GM19239 (cell line): ENCODE measurements around the gene MTMR3.

Experiments used
- DNase-seq: peaks from one replicate; pipeline ENCODE4 v3.0.0; 2011; ENCODE audit warnings: low spot score; ENCODE audit not compliant: insufficient read length
- FAIRE-seq: peaks from 2 replicates; lab custom pipeline; 2011; peaks lifted over from hg19 to GRCh38; lab: Jason Lieb, UNC

The MTMR3 gene

GRCh38 chr22:29867260-29867659, 15.7 kb upstream of the MTMR3 start:
- DNase-seq (no peak), FAIRE-seq (no peak)

- FAIRE-seq (no peak), DNase-seq (no peak)
Observed at GRCh38 chr22:29867851-29868250, 15.1 kb upstream of the MTMR3 start.

GRCh38 chr22:29870574-29870973, 12.4 kb upstream of the MTMR3 start:
- no peak for FAIRE-seq
- DNase-seq = no peak

- FAIRE-seq (no peak), DNase-seq (no peak)
Observed at GRCh38 chr22:29871684-29872083, 11.3 kb upstream of the MTMR3 start.

DNA sequence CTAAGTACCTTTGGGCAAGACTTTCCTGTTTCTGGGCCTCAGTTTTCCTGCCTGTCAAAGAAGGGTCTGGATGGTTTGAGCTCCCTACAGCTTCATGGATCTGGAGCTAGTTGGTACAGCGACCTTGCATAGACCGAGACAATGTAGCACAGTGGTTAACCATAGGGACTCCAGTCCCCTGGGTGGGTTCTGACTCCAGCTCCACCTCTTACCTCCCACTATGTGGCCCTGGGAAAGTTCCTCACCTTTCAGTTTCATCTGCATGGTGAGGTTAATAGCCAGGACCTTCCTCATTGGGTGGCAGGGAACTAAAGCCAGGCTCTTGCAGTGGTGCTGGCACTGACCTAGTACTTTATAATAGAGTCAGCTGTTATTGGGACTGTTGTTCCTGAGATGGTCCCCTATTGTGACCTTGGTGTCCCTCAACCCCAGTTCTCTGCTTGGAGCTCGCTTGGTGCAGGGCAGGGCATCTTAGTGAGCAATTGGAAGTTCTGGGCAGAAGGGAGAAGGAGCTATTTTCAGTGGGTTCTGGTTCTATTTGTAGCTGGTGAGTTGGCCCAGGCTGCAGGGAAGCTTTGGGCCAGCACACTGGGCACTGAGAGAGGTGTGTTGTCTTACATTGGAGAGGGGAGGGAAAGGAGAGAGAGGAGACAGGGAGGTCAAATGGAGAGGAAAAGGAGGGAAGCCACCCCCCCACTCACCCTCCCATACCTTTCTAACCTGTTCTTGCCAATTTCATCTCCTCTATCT, 10.7 kb upstream of the MTMR3 start:
- DNase-seq (no peak), FAIRE-seq (no peak)

DNA sequence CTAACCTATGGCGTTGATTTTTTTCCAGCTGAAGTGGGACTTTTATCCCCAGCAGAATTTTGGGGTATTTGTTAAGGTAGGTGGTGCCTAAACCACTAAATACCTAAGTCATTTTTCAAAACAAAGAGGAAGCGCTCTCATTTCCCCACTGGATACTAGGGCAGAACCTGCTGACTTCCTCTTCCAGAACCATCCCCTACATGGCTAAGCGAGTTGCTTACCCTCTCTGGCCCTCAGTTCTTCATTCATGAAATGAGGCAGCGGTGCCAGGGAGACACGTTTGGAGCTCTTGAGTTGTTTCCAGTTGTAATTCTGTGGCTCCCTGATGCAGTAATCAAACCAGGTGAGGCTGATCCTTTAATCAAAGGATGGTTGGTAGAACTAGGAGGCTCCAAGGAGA, 10.0 kb upstream of the MTMR3 start:
- no peak for DNase-seq
- no peak for FAIRE-seq

GRCh38 chr22:29873943-29874342, 9.0 kb upstream of the MTMR3 start:
- FAIRE-seq (no peak), DNase-seq (no peak)

- DNase-seq (no peak), FAIRE-seq (no peak)
Observed at GRCh38 chr22:29877620-29878019, 5.4 kb upstream of the MTMR3 start.

DNA sequence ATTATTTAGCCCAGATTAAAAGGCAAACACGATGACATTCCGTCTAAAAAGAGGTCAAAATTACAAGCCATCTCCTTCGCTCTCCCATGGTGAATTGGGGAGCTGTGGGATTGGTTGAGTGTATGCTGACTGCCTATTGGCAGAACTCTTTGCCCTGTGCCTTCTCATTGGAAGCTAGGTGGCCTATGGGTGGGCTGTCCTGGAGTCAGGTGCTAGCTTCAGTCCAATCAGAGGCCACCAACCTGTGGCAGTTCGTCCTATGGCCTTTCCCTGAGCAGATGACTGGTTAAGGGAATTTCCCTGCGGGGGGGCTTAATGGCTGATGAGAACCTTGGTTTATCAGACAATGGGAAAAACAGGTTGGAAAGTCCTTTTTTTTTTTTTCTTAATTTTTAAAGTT, 3.2 kb upstream of the MTMR3 start:
- DNase-seq (no peak), FAIRE-seq (no peak)

GRCh38 chr22:29882716-29883044, 294 bp upstream of the MTMR3 start:
- no peak for DNase-seq
- FAIRE-seq = no peak

GRCh38 chr22:29883775-29884097, 762 bp downstream of the MTMR3 start:
- no peak for DNase-seq
- FAIRE-seq = peak; percentile 71

DNA sequence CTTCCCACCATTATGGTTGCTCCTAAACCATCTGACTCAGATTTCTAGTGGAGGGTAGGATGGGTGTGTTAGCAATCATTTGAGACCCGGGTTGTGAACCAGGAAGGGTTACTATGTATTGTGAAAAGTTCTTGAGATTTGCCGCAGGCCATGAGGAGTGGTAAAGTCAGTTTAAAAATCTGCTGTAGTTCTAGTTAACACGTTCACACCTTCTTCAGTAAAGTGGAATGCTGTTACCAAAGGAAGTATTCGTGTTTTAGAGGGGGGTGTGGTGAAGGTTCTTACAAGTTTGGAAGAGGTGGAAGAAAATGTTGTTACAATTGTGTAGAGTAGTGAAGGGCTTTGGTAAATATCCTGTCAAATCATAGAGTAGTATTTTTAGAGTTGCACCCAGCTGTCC, 2.6 kb downstream of the MTMR3 start:
- DNase-seq = no peak
- FAIRE-seq = no peak

- FAIRE-seq (no peak), DNase-seq (no peak)
Observed at GRCh38 chr22:29886596-29886995, 3.6 kb downstream of the MTMR3 start.

DNA sequence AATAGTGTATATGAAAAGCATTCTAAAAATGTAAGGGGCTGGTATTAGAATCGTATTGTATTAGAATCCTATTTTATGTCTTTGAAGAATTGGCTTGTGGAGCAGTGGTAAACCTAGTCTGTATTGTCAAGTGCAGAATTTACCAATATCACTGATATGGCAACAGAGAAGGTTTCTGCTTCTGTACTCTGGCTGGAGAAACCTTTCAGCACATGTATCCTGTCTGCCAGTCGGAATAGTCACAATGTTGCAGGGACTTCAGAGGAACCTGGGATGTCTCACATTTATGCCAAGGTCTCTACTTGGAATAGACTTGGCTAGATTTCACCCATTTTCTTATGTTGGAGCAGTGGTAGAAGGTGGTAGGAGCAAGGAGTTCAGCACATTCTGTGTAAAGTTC, 4.4 kb downstream of the MTMR3 start:
- no peak for DNase-seq
- no peak for FAIRE-seq

DNA sequence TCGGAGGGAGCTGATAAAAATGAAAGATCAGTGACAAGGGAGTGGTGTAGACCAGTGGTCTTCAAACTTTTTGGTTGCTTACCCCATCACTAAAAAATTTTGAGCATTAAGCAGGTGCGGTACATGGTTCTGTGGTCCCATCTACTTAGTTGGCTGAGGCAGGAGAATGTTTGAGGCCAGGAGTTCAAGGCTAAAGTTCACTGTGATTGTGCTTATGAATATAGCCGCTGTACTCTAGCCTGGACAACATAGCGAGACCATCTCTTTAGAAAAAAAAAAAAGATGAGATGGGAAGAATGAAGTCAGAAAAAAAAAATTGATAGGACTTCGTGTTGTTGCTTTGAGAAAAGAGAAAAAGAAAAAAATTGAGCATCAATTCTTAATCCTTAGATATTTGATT, 7.8 kb downstream of the MTMR3 start:
- DNase-seq (no peak), FAIRE-seq (no peak)

DNA sequence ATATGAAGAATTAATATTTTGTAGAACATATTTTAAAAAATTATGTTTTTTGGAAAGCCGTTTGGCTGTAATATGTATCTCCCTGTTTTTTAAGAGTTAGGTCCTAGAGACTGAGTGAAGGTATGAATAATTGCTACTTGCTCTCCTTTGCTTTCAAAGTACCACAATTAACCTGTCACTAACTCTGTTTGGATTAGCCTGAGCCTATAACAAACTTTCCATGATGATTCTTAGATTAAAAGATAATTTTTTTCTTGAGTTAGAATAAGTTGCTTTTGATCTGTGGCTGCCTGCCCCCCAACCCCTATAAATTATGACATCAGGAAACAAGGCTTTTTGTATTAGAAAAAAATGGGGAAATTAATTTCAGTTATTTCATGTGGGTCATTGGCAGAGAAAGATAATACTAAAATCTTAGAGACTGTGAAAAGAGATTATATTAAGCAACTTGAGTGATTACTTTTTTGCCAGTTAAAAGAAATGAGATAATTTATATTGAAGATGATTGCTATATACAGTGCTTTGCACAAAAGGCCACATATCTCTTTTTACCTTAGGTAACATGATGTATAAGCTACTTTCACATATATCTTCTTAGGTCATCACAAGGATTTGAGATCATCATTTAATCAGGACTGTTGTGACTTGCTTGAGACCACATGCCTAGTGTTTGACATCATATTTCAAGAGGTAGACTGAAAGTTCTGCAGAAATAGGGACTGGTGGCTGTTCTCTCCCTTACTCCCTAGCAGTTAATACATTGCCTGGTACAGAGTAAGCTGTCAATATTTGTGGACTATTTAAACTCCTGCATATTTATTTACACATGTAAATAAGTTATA, 9.6 kb downstream of the MTMR3 start:
- DNase-seq = no peak
- FAIRE-seq = no peak

GRCh38 chr22:29901354-29901753, 18.4 kb downstream of the MTMR3 start:
- peak; percentile 18 for FAIRE-seq
- no peak for DNase-seq

- DNase-seq (no peak), FAIRE-seq (no peak)
Observed at GRCh38 chr22:29903371-29903770, 20.4 kb downstream of the MTMR3 start.

DNA sequence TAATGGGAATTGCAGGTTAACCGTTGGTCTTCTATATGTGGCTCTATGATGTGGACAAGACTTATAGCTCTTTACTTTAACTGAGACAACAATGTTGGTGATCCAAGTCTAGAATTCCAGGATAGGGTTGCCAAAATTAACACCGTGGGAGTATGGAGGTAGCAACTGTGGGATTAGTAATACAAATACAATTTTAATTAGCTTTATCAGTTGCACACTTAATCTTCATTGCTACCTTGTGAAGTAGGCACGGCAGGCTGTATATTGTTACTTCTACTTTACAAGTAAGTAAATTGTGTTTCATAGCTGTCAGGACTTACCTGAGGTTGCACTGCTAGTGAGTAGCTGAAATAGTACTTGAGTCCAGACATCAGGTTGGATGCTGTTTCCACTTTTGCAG, 21.0 kb downstream of the MTMR3 start:
- DNase-seq = no peak
- no peak for FAIRE-seq

DNA sequence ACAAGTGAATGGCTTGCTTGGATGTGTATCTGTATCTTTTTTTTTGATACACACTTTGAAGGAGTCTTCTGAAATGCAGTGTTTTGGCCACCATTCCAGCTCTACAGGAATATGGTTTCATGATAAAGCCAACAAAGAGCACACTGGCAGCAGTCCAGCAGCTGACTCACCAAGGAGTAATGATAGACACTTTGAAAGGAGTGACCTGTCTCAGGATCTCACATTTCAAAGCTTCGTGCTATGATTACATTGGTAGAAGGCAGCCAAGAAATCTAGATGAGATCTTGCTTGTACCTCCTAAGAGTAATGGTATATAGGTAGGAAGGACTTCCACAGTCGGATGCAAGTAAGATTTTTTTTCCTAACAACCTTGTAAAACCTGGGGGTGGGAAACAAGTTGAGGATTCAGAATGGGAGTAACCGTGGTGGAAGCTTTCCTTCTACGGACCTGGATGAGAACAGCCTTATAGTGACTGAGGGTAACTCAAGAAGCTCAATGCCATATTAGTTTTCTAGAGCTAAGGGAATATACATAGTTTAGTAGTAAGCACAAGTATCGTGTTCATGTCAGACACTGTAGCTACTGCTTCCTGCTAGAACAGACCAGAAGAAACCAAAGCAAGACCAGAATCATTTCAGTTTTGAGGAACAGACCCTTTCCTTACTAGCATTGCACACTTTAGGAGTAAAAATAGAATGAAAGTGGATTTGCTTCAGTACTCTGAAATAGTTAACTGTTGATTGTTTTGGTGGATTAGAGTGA, 25.0 kb downstream of the MTMR3 start:
- DNase-seq (no peak), FAIRE-seq (no peak)

- DNase-seq (no peak), FAIRE-seq (no peak)
Observed at GRCh38 chr22:29912141-29912540, 29.2 kb downstream of the MTMR3 start.
